ENCODE data around the gene OBSCN.

DNA sequence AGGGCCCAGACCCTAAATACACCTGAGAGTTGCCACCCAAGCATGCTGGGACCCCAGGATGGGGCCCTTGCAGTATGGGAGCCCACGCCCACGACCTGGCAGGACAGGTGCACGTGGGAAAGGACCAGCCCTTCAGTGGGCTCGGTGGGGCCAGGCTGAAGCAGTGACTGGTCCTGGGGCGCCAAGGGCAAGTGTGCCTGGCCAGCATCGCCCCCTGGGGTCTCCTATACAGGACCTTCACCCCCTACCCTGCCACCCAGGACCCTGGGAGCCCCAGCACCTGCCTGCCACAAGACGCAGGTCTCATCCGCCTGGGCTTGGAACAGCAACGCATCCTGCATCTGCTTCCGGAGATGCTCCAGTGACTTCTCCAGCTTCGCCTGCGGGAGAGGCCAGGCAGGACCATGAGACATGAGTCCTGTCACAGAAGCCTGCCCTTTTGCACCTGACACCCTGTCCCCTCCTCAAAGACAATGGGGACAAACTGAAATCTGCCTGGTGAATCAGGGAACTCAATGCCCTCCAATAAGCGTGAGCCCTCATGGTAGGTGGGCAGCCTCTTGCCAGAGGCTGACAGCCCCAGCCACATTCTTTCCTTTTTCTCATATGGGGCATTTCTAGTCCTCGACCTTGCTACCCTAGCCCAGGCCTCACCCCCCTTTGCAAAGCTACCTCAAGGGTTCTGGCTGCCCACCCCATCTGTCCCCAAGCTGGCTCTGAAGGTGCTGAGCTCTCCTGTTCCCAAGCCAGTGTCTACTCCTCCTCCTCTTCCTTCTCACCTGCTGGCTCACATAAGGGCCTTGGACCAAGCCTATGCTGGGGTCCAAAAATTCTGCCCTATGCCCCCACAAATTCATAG, 194.2 kb downstream of the OBSCN start:
- TF ChIP-seq, protein P1, sequence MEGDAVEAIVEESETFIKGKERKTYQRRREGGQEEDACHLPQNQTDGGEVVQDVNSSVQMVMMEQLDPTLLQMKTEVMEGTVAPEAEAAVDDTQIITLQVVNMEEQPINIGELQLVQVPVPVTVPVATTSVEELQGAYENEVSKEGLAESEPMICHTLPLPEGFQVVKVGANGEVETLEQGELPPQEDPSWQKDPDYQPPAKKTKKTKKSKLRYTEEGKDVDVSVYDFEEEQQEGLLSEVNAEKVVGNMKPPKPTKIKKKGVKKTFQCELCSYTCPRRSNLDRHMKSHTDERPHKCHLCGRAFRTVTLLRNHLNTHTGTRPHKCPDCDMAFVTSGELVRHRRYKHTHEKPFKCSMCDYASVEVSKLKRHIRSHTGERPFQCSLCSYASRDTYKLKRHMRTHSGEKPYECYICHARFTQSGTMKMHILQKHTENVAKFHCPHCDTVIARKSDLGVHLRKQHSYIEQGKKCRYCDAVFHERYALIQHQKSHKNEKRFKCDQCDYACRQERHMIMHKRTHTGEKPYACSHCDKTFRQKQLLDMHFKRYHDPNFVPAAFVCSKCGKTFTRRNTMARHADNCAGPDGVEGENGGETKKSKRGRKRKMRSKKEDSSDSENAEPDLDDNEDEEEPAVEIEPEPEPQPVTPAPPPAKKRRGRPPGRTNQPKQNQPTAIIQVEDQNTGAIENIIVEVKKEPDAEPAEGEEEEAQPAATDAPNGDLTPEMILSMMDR (conservative IDR thresholded peaks at IDR 0.05; ENCODE audit: low read length): no peak
- no peak for TF ChIP-seq EZH2phosphoT487 (IDR thresholded peaks at IDR 0.05; ENCODE audit: borderline replicate concordance, low read depth, low read length)

Data from OCI-LY7 (cell line).